Spleen (tissue), 7 donors: ENCODE data around the gene DDR2.

ENCODE experiments used
- POLR2AphosphoS5 ChIP-seq, 3 donors: sonication (generic); formaldehyde crosslinking; IDR thresholded peaks; one replicate each; pipeline ENCODE4 v1.5.1; 2017; ENCODE audit warnings: antibody characterized with exemption in 3 of 3
- TF ChIP-seq, protein P1 (sequence below), 11 experiments: fragments of 200-600 bp in 7 of 11; fragments of 450-650 bp in 4 of 11; sonication (generic) in 4 of 11; IDR thresholded peaks in 8 of 11; conservative IDR thresholded peaks in 3 of 11; 1 replicate in 7 of 11; 2 replicates in 4 of 11; pipeline versions ENCODE4 v1.4.0 to v1.8.0; 2016 to 2021; ENCODE audit warnings: antibody characterized with exemption in 11 of 11, inconsistent platforms in 4 of 11, mild to moderate bottlenecking in 1 of 11
- donor health status: DM: no; HTN: no; CAD: no; lungs with moderate emphysema.
- donor health status: DM: no; HTN: no; CAD: no.
- donor health status: DM: no; HTN: no; CAD: no.

DNA sequence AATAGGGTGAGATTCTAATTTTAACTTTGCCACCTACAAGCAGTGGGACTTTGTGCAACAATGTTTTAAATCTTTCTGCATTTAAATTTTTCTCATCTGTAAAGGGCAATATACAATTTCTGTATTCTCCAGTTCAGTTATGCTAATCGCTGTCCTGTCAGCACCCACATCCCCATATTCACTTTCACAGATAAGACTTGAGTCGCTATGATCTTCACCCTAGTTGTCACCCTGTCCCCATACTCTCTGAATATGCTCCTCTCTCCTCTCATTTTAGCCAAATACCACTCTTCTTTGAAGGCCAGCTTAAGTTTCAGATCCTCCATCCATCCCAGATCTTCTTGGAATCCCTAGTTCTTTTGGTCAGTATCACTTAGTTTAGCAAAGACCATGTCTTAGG is 8.8 kb downstream of the DDR2 start:
- TF ChIP-seq POLR2AphosphoS5 (IDR thresholded peaks at IDR 0.05) = no peak
- TF ChIP-seq, protein P1, sequence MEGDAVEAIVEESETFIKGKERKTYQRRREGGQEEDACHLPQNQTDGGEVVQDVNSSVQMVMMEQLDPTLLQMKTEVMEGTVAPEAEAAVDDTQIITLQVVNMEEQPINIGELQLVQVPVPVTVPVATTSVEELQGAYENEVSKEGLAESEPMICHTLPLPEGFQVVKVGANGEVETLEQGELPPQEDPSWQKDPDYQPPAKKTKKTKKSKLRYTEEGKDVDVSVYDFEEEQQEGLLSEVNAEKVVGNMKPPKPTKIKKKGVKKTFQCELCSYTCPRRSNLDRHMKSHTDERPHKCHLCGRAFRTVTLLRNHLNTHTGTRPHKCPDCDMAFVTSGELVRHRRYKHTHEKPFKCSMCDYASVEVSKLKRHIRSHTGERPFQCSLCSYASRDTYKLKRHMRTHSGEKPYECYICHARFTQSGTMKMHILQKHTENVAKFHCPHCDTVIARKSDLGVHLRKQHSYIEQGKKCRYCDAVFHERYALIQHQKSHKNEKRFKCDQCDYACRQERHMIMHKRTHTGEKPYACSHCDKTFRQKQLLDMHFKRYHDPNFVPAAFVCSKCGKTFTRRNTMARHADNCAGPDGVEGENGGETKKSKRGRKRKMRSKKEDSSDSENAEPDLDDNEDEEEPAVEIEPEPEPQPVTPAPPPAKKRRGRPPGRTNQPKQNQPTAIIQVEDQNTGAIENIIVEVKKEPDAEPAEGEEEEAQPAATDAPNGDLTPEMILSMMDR (IDR thresholded peaks at IDR 0.05 in 8 of 11, conservative IDR thresholded peaks at IDR 0.05 in 3 of 11) = no peak
